Astrocyte (in vitro differentiated cells and primary cell): Measurements from ENCODE around the gene GRM5.

ENCODE experiments used
- CTCF ChIP-seq: IDR thresholded peaks from 2 replicates; pipeline ENCODE4 v1.5.1; 2011; ENCODE audit warnings: low read depth, mild to moderate bottlenecking, inconsistent platforms, low read length, moderate library complexity; ENCODE audit not compliant: insufficient read depth
- EZH2 ChIP-seq: IDR thresholded peaks from 2 replicates; pipeline ENCODE4 v1.6.1; 2012; ENCODE audit warnings: mild to moderate bottlenecking, low read length, inconsistent platforms; ENCODE audit not compliant: insufficient read depth

GRCh38 chr11:88886796-88887195 lies 179.0 kb downstream of the GRM5 start:
- peak; percentile 15 for TF ChIP-seq CTCF
- TF ChIP-seq EZH2 = no peak
